HG03521 (cell line): ENCODE measurements around the gene OR4D9.

Experiments
- ATAC-seq: cut with Tn5 transposase; IDR thresholded peaks from one replicate; pipeline ENCODE4 v1.9.1; 2021; ENCODE audit warnings: mild to moderate bottlenecking, moderate library complexity; ENCODE audit not compliant: unreplicated experiment

OR4D9 gene

GRCh38 chr11:59550368-59550841 is 39.1 kb downstream of the OR4D9 start:
- ATAC-seq = peak; percentile 91

GRCh38 chr11:59550842-59551658 is 39.7 kb downstream of the OR4D9 start:
- ATAC-seq = peak; percentile 35

- ATAC-seq = no peak
Measured at GRCh38 chr11:59551659-59552521, 40.6 kb downstream of the OR4D9 start.

GRCh38 chr11:59552844-59553243 is 41.5 kb downstream of the OR4D9 start:
- ATAC-seq = no peak

GRCh38 chr11:59553323-59553722 is 42.0 kb downstream of the OR4D9 start:
- ATAC-seq = no peak

GRCh38 chr11:59555601-59556114 is 44.3 kb downstream of the OR4D9 start:
- ATAC-seq = no peak

- no peak for ATAC-seq
Measured at GRCh38 chr11:59556115-59556916, 45.0 kb downstream of the OR4D9 start.

- ATAC-seq = no peak
Measured at GRCh38 chr11:59556917-59557348, 45.6 kb downstream of the OR4D9 start.

GRCh38 chr11:59558270-59558643 is 46.9 kb downstream of the OR4D9 start:
- no peak for ATAC-seq

- ATAC-seq = peak; percentile 6
Measured at GRCh38 chr11:59559886-59560285, 48.5 kb downstream of the OR4D9 start.

GRCh38 chr11:59560290-59560701 is 49.0 kb downstream of the OR4D9 start:
- ATAC-seq = peak; percentile 24

GRCh38 chr11:59560702-59561473 is 49.5 kb downstream of the OR4D9 start:
- ATAC-seq = peak; percentile 47

GRCh38 chr11:59562292-59562691 is 51.0 kb downstream of the OR4D9 start:
- ATAC-seq = no peak
